ENCODE measurements around the gene DIAPH2. TPM values are rescaled to one million over a fixed set of nuclear protein-coding genes. Genes with fewer than 3 reads are reported as not detected.

DIAPH2 gene
- total RNA-seq, 2 donors from 2014 or later, result 21.5 to 51.8 TPM

DNA sequence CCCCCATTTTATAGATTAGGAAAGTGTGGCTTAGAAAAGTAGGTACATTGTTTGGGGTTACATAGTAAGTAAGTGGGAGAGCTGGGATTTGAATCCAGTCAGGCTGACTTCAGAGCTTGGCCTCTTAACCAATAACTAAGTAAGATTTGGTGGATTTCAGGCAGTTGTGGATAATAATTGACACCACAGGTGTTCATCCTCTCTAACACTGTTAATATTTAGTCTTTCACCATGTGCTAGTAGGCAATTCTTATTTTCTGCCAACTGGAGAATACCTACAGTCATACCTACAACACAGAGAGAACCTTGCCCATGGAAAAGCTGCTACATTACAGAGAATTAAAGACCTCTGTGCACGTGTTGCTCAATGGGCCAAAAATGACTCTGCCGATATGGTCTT, 89.5 kb downstream of the DIAPH2 start:
- Mint-ChIP-seq H3K27me3 (ENCODE audit: insufficient read depth) (no peaks in the 10 kb centered on the region), H3K27ac (no peak overlapping the region), H3K36me3 (ENCODE audit: low read depth) (peaks cover 2% of the 10 kb centered on the region), H3K9me3 (no peaks in the 10 kb centered on the region), H3K4me3 (no peak overlapping the region), H3K4me1 (peaks cover 2% of the 10 kb centered on the region)
- WGBS, 2 experiments (ENCODE audit: insufficient coverage in 1 of 2, insufficient read length in 1 of 2), result 94% methylated on average over 2 of the region's 2 CpGs; no CpG with 5 or more reads in 1 of the 2 experiments
- Histone ChIP-seq H3K27ac (ENCODE audit: low read depth, low read length) (no peak overlapping the region), H3K4me3 (ENCODE audit: low read length) (no peak overlapping the region), H3K36me3 (ENCODE audit: control insufficient read depth, insufficient read depth, low read length) (no peaks in the 10 kb centered on the region), H3K4me1 (ENCODE audit: control insufficient read depth, insufficient read depth, low read length) (no peaks in the 10 kb centered on the region), H3K27me3 (ENCODE audit: control insufficient read depth, insufficient read depth, low read length, poor library complexity, severe bottlenecking) (no peaks in the 10 kb centered on the region), H3K9ac (ENCODE audit: extremely low read depth, low read length, poor library complexity, severe bottlenecking) (no peak overlapping the region), H3K9me3 (ENCODE audit: control insufficient read depth, low read length) (no peaks in the 10 kb centered on the region)
- DNase-seq, result no peak
- TF ChIP-seq, protein P1, sequence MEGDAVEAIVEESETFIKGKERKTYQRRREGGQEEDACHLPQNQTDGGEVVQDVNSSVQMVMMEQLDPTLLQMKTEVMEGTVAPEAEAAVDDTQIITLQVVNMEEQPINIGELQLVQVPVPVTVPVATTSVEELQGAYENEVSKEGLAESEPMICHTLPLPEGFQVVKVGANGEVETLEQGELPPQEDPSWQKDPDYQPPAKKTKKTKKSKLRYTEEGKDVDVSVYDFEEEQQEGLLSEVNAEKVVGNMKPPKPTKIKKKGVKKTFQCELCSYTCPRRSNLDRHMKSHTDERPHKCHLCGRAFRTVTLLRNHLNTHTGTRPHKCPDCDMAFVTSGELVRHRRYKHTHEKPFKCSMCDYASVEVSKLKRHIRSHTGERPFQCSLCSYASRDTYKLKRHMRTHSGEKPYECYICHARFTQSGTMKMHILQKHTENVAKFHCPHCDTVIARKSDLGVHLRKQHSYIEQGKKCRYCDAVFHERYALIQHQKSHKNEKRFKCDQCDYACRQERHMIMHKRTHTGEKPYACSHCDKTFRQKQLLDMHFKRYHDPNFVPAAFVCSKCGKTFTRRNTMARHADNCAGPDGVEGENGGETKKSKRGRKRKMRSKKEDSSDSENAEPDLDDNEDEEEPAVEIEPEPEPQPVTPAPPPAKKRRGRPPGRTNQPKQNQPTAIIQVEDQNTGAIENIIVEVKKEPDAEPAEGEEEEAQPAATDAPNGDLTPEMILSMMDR (conservative IDR thresholded peaks at IDR 0.05), result no peak

DNA sequence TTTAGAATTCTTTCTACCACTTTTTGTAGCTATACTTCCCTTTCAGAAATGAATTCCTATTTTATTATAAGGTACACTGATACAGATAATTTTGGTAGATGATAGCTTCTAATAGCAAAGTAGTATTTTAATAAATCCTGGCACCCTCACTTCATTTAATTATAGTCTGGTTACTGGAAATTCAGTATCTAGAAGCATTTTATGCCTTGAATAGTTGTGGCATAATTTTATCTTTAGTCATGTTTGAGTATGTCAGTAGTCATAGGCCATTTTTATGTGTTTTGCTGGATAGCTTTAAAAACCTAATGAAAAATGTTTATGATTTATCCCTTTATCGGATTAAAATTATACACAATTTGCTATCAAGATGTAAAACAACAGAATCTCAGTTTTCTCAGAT, 92.3 kb downstream of the DIAPH2 start:
- no peak overlapping the region for H3K4me3 ChIP-seq (ENCODE audit: low read length)
- Mint-ChIP-seq H3K9me3 (no peaks in the 10 kb centered on the region), H3K4me1 (peaks cover 2% of the 10 kb centered on the region), H3K27me3 (ENCODE audit: insufficient read depth) (no peaks in the 10 kb centered on the region), H3K27ac (no peak overlapping the region), H3K36me3 (ENCODE audit: low read depth) (peaks cover 7% of the 10 kb centered on the region), H3K4me3 (no peak overlapping the region)
- no peaks in the 10 kb centered on the region for H3K27me3 ChIP-seq (ENCODE audit: control insufficient read depth, insufficient read depth, low read length, poor library complexity, severe bottlenecking)
- H3K9me3 ChIP-seq (ENCODE audit: control insufficient read depth, low read length), result no peaks in the 10 kb centered on the region
- no peak overlapping the region for H3K27ac ChIP-seq (ENCODE audit: low read depth, low read length)
- TF ChIP-seq, protein P1 (conservative IDR thresholded peaks at IDR 0.05), result no peak
- H3K36me3 ChIP-seq (ENCODE audit: control insufficient read depth, insufficient read depth, low read length), result no peaks in the 10 kb centered on the region
- no peak overlapping the region for H3K9ac ChIP-seq (ENCODE audit: extremely low read depth, low read length, poor library complexity, severe bottlenecking)
- WGBS, 2 experiments (ENCODE audit: insufficient coverage in 1 of 2, insufficient read length in 1 of 2), result no CpG with 5 or more reads among the region's 1 CpG
- H3K4me1 ChIP-seq (ENCODE audit: control insufficient read depth, insufficient read depth, low read length), result no peaks in the 10 kb centered on the region
- DNase-seq, result no peak

DNA sequence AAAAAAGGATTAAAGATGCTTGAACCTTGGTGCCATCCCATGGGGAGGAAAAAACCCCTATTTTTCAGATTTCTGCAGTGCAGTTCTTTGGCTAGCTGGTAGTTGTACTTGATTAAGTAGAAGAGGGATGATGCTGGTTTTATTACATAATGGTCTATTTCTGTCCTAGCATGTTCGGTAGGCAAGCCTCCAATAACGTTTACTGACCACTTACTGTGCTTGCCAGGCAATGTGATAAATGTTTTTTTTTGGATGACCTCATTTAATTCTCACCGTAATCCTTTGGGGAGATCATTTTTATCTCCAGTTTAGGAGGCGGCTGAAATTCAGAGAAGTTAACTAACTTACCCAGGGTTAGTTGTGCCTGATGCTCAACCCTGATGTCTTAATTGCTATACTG, 106.9 kb downstream of the DIAPH2 start:
- Histone ChIP-seq H3K36me3 (ENCODE audit: control insufficient read depth, insufficient read depth, low read length) (no peaks in the 10 kb centered on the region), H3K9me3 (ENCODE audit: control insufficient read depth, low read length) (no peaks in the 10 kb centered on the region), H3K9ac (ENCODE audit: extremely low read depth, low read length, poor library complexity, severe bottlenecking) (no peak overlapping the region), H3K27ac (ENCODE audit: low read depth, low read length) (no peak overlapping the region), H3K27me3 (ENCODE audit: control insufficient read depth, insufficient read depth, low read length, poor library complexity, severe bottlenecking) (no peaks in the 10 kb centered on the region), H3K4me1 (ENCODE audit: control insufficient read depth, insufficient read depth, low read length) (no peaks in the 10 kb centered on the region), H3K4me3 (ENCODE audit: low read length) (no peak overlapping the region)
- no peak for DNase-seq
- 91 to 100% methylated on average over 1 to 4 of the region's 4 CpGs for WGBS, 2 experiments (ENCODE audit: insufficient coverage in 1 of 2, insufficient read length in 1 of 2)
- Mint-ChIP-seq H3K4me3 (no peak overlapping the region), H3K9me3 (no peaks in the 10 kb centered on the region), H3K4me1 (peaks cover 6% of the 10 kb centered on the region), H3K36me3 (ENCODE audit: low read depth) (peaks cover 2% of the 10 kb centered on the region), H3K27ac (no peak overlapping the region), H3K27me3 (ENCODE audit: insufficient read depth) (no peaks in the 10 kb centered on the region)
- TF ChIP-seq, protein P1 (conservative IDR thresholded peaks at IDR 0.05), result no peak
